Activated CD8-positive, alpha-beta memory T cell treated with anti-CD3 and anti-CD28 coated beads for 36 hours (primary cell): ENCODE results near the gene CAPN12. TPM values are rescaled to one million over a fixed set of nuclear protein-coding genes. Genes with fewer than 3 reads are reported as not detected.

Source experiments
- CTCF ChIA-PET: fragments of 350-600 bp; sonication (Branson Sonifier 250); formaldehyde crosslinking; loops from one replicate; lab custom pipeline; 2021; ENCODE audit warnings: antibody characterized with exemption; lab: Charles Lee
- POLR2A ChIA-PET: fragments of 350-600 bp; sonication (Branson Sonifier 250); formaldehyde crosslinking; loops from one replicate; lab custom pipeline; 2021; ENCODE audit warnings: antibody characterized with exemption; lab: Charles Lee
- total RNA-seq, 2 experiments: library from RNA; stranded (reverse); gene quantifications; one replicate each; pipeline ENCODE4 v1.2.3, GENCODE V29; 2021

The CAPN12 gene
- total RNA-seq, 2 experiments from 2014 or later = 3.3 to 3.7 TPM

GRCh38 chr19:38708413-38709024 lies 35.8 kb downstream of the CAPN12 start:
- CTCF ChIA-PET = interaction anchor here (0.8 kb wide), 1 partner anchor 187 kb away, joined by 3 read pairs; no protein-coding TSS in a partner anchor
- POLR2A ChIA-PET = no interaction called here

GRCh38 chr19:38707512-38708114 lies 36.7 kb downstream of the CAPN12 start:
- CTCF ChIA-PET = no interaction called here

GRCh38 chr19:38706792-38707511 lies 37.3 kb downstream of the CAPN12 start:
- POLR2A ChIA-PET = no interaction called here
- CTCF ChIA-PET = interaction anchor here (1.0 kb wide), 1 partner anchor 72 kb away, joined by 3 read pairs; no protein-coding TSS in a partner anchor

More at GRCh38 chr19:38707512-38708114, 36.7 kb downstream of the CAPN12 start:
- POLR2A ChIA-PET = no interaction called here

- POLR2A ChIA-PET = no interaction called here
- CTCF ChIA-PET = interaction anchor here (1.0 kb wide), 1 partner anchor 70 kb away, joined by 3 read pairs; no protein-coding TSS in a partner anchor
Measured at GRCh38 chr19:38705197-38706019, 38.9 kb downstream of the CAPN12 start.

- CTCF ChIA-PET = no interaction called here
Measured at GRCh38 chr19:38704488-38705026, 39.7 kb downstream of the CAPN12 start.

GRCh38 chr19:38703509-38703908 lies 40.8 kb downstream of the CAPN12 start:
- CTCF ChIA-PET = no interaction called here
- POLR2A ChIA-PET = interaction anchor here (0.6 kb wide), 1 partner anchor 210 kb away, joined by 7 read pairs; no protein-coding TSS in a partner anchor

More at GRCh38 chr19:38704488-38705026, 39.7 kb downstream of the CAPN12 start:
- POLR2A ChIA-PET = no interaction called here

- CTCF ChIA-PET = no interaction called here
- POLR2A ChIA-PET = no interaction called here
Measured at GRCh38 chr19:38702278-38702677, 42.0 kb downstream of the CAPN12 start.

GRCh38 chr19:38701455-38702063 lies 42.7 kb downstream of the CAPN12 start:
- CTCF ChIA-PET = no interaction called here
- POLR2A ChIA-PET = no interaction called here

GRCh38 chr19:38700902-38701454 lies 43.3 kb downstream of the CAPN12 start:
- CTCF ChIA-PET = no interaction called here

GRCh38 chr19:38700350-38700901 lies 43.8 kb downstream of the CAPN12 start:
- POLR2A ChIA-PET = no interaction called here
- CTCF ChIA-PET = interaction anchor here (0.7 kb wide), 1 partner anchor 140 kb away, joined by 3 read pairs; no protein-coding TSS in a partner anchor

More at GRCh38 chr19:38700902-38701454, 43.3 kb downstream of the CAPN12 start:
- POLR2A ChIA-PET = no interaction called here

GRCh38 chr19:38699647-38700349 lies 44.5 kb downstream of the CAPN12 start:
- POLR2A ChIA-PET = interaction anchor here (0.6 kb wide), 1 partner anchor 37 kb away, joined by 3 read pairs; no protein-coding TSS in a partner anchor
- CTCF ChIA-PET = interaction anchor here (0.7 kb wide), 1 partner anchor 139 kb away, joined by 3 read pairs; no protein-coding TSS in a partner anchor

GRCh38 chr19:38699027-38699346 lies 45.3 kb downstream of the CAPN12 start:
- ChIA-PET POLR2A (no interaction called here), CTCF (no interaction called here)

- POLR2A ChIA-PET = no interaction called here
- CTCF ChIA-PET = no interaction called here
Measured at GRCh38 chr19:38698225-38699026, 45.8 kb downstream of the CAPN12 start.

GRCh38 chr19:38697641-38698071 lies 46.6 kb downstream of the CAPN12 start:
- ChIA-PET CTCF (interaction anchor here (0.6 kb wide), 1 partner anchor 15 kb away, joined by 3 read pairs; no protein-coding TSS in a partner anchor), POLR2A (no interaction called here)

- ChIA-PET POLR2A (no interaction called here), CTCF (interaction anchor here (0.6 kb wide), 1 partner anchor 15 kb away, joined by 3 read pairs; no protein-coding TSS in a partner anchor)
Measured at GRCh38 chr19:38697197-38697596, 47.1 kb downstream of the CAPN12 start.

- CTCF ChIA-PET = no interaction called here
- POLR2A ChIA-PET = no interaction called here
Measured at GRCh38 chr19:38696729-38697055, 47.6 kb downstream of the CAPN12 start.
